B cell (primary cell): ENCODE results near the gene APOF. TPM values are rescaled to one million over a fixed set of nuclear protein-coding genes. Genes with fewer than 3 reads are reported as not detected.

Experiments
- ATAC-seq: fragments of 200-7000 bp; cut with Tn5 transposase; one replicate; pipeline ENCODE4 v1.10.0; 2021; ENCODE audit warnings: low read depth, mild to moderate bottlenecking, moderate number of reproducible peaks, moderate library complexity
- CTCF ChIA-PET: fragments of 350-600 bp; sonication (Branson Sonifier 250); formaldehyde crosslinking; loops from one replicate; lab custom pipeline; 2021; ENCODE audit warnings: antibody characterized with exemption, inconsistent platforms; lab: Charles Lee
- POLR2A ChIA-PET: fragments of 350-600 bp; sonication (Branson Sonifier 250); formaldehyde crosslinking; loops from one replicate; lab custom pipeline; 2021; ENCODE audit warnings: antibody characterized with exemption; lab: Charles Lee
- DNase-seq: peaks from one replicate; pipeline ENCODE4 v3.0.0; 2013
- H2AFZ ChIP-seq: 2 replicates; pipeline ENCODE4 v1.6.1; 2012; ENCODE audit warnings: mild to moderate bottlenecking, low read depth, low read length; ENCODE audit not compliant: insufficient read depth, poor library complexity, severe bottlenecking
- H3K27ac ChIP-seq, 2 donors: 1 replicate in 1 of 2; 2 replicates in 1 of 2; pipeline ENCODE4 v1.5.1; 2012 to 2013; ENCODE audit warnings: low read length in 2 of 2, mild to moderate bottlenecking in 2 of 2, moderate library complexity in 1 of 2
- H3K27me3 ChIP-seq, 4 experiments: fragments of 200-600 bp in 1 of 4; sonication (generic) in 1 of 4; replicated peaks in 1 of 4; 1 replicate in 2 of 4; 2 replicates in 2 of 4; pipeline versions ENCODE4 v1.6.1 to v1.7.0; 2013 to 2016; ENCODE audit warnings: low read length in 3 of 4, mild to moderate bottlenecking in 2 of 4, mixed read lengths in 1 of 4, moderate library complexity in 1 of 4; ENCODE audit not compliant: insufficient read depth in 4 of 4, control insufficient read depth in 3 of 4; ENCODE audit errors: control extremely low read depth in 1 of 4
- H3K36me3 ChIP-seq, 2 experiments: replicated peaks in 1 of 2; 1 replicate in 1 of 2; 2 replicates in 1 of 2; pipeline versions ENCODE4 v1.6.1 to v1.7.1; 2013; ENCODE audit warnings: low read length in 1 of 2; ENCODE audit not compliant: insufficient read depth in 2 of 2, control insufficient read depth in 1 of 2; ENCODE audit errors: control extremely low read depth in 1 of 2, extremely low read depth in 1 of 2
- H3K4me1 ChIP-seq, 2 donors: fragments of 200-600 bp in 1 of 2; sonication (generic) in 1 of 2; 1 replicate in 1 of 2; 2 replicates in 1 of 2; pipeline versions ENCODE4 v1.5.1 to v1.6.1; 2013 to 2017; ENCODE audit warnings: low read length in 2 of 2; ENCODE audit not compliant: control insufficient read depth in 2 of 2, insufficient read depth in 2 of 2
- H3K4me2 ChIP-seq: replicated peaks from 2 replicates; pipeline ENCODE3; 2012; ENCODE audit warnings: mild to moderate bottlenecking, low read depth, low read length; ENCODE audit not compliant: poor library complexity, severe bottlenecking
- H3K4me3 ChIP-seq, 5 experiments: fragments of 200-600 bp in 1 of 5; sonication (generic) in 1 of 5; 1 replicate in 3 of 5; 2 replicates in 2 of 5; pipeline versions ENCODE4 v1.5.1 to v1.7.0; 2011 to 2016; ENCODE audit warnings: low read length in 4 of 5, mild to moderate bottlenecking in 4 of 5, low read depth in 2 of 5, control low read depth in 1 of 5, moderate library complexity in 1 of 5; ENCODE audit not compliant: insufficient read depth in 1 of 5; ENCODE audit errors: control extremely low read depth in 1 of 5, extremely low read depth in 1 of 5
- H3K79me2 ChIP-seq: fragments of 200-600 bp; sonication (generic); one replicate; pipeline ENCODE4 v1.6.0; 2016; ENCODE audit warnings: low read length; ENCODE audit not compliant: control insufficient read depth, insufficient read depth
- H3K9ac ChIP-seq: fragments of 200-600 bp; sonication (generic); 2 replicates; pipeline ENCODE4 v1.6.1; 2017; ENCODE audit warnings: mild to moderate bottlenecking, low read length, moderate library complexity
- H3K9me3 ChIP-seq, 3 donors: one replicate each; pipeline versions ENCODE4 v1.6.1 to v1.7.1; 2013; ENCODE audit warnings: low read length in 2 of 3; ENCODE audit not compliant: control insufficient read depth in 2 of 3, insufficient read depth in 1 of 3; ENCODE audit errors: control extremely low read depth in 1 of 3
- H4K20me1 ChIP-seq: 2 replicates; pipeline ENCODE4 v1.6.0; 2012; ENCODE audit warnings: mild to moderate bottlenecking, low read length; ENCODE audit not compliant: insufficient read depth, control insufficient read depth, poor library complexity, severe bottlenecking
- H3K27ac Mint-ChIP-seq: one replicate; pipeline ENCODE4 v1.8.0; 2021; ENCODE audit warnings: mixed read lengths
- H3K27me3 Mint-ChIP-seq: one replicate; pipeline ENCODE4 v1.8.0; 2021; ENCODE audit warnings: mixed read lengths
- H3K4me1 Mint-ChIP-seq: one replicate; pipeline ENCODE4 v1.8.0; 2021; ENCODE audit warnings: mixed read lengths
- H3K4me3 Mint-ChIP-seq: one replicate; pipeline ENCODE4 v1.8.0; 2021; ENCODE audit warnings: mixed read lengths
- H3K9me3 Mint-ChIP-seq: one replicate; pipeline ENCODE4 v1.8.0; 2022; ENCODE audit warnings: mixed read lengths; ENCODE audit not compliant: insufficient read depth
- EZH2 ChIP-seq: IDR thresholded peaks from 2 replicates; pipeline ENCODE4 v1.6.1; 2012; ENCODE audit warnings: borderline replicate concordance, low read depth, mild to moderate bottlenecking, moderate library complexity, low read length; ENCODE audit not compliant: insufficient read depth, poor library complexity, severe bottlenecking
- WGBS: methylation state at CpG from one replicate; pipeline ENCODE4 v1.1.5; 2013; ENCODE audit warnings: missing lambda C conversion rate; ENCODE audit not compliant: insufficient coverage; 5-methylcytosine and 5-hydroxymethylcytosine counted together
- intact Hi-C: fragments of 100-400 bp; cut with micrococcal nuclease; formaldehyde crosslinking; loops from one replicate; pipeline ENCODE4 v1.10.0; 2022
- polyA minus RNA-seq: library from RNA; depleted of rRNA, polyadenylated mRNA; stranded (reverse); fragments of >200 nt; gene quantifications from 2 replicates; pipeline ENCODE4 v1.2.3, GENCODE V29; 2012
- polyA plus RNA-seq: library from polyadenylated mRNA; depleted of rRNA; stranded (reverse); fragments of >200 nt; gene quantifications from 2 replicates; pipeline ENCODE4 v1.2.3, GENCODE V29; 2012
- total RNA-seq, 2 donors: library from RNA; stranded (reverse); fragments of 120-200 nt in 1 of 2; gene quantifications; 1 replicate in 1 of 2; 2 replicates in 1 of 2; pipeline versions ENCODE4 v1.2.3 to v1.2.4, GENCODE V29; 2013 to 2022
- TF ChIP-seq, protein P1 (sequence below): fragments of 200-600 bp; IDR thresholded peaks from one replicate; pipeline ENCODE4 v1.8.0; 2022; ENCODE audit warnings: antibody characterized with exemption, mild to moderate bottlenecking

Gene APOF, protein sequence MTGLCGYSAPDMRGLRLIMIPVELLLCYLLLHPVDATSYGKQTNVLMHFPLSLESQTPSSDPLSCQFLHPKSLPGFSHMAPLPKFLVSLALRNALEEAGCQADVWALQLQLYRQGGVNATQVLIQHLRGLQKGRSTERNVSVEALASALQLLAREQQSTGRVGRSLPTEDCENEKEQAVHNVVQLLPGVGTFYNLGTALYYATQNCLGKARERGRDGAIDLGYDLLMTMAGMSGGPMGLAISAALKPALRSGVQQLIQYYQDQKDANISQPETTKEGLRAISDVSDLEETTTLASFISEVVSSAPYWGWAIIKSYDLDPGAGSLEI
- total RNA-seq (not detected in 2 replicates), polyA plus RNA-seq (not detected in 2 replicates), polyA minus RNA-seq (not detected in 2 replicates)
- total RNA-seq (2013) = not detected

DNA sequence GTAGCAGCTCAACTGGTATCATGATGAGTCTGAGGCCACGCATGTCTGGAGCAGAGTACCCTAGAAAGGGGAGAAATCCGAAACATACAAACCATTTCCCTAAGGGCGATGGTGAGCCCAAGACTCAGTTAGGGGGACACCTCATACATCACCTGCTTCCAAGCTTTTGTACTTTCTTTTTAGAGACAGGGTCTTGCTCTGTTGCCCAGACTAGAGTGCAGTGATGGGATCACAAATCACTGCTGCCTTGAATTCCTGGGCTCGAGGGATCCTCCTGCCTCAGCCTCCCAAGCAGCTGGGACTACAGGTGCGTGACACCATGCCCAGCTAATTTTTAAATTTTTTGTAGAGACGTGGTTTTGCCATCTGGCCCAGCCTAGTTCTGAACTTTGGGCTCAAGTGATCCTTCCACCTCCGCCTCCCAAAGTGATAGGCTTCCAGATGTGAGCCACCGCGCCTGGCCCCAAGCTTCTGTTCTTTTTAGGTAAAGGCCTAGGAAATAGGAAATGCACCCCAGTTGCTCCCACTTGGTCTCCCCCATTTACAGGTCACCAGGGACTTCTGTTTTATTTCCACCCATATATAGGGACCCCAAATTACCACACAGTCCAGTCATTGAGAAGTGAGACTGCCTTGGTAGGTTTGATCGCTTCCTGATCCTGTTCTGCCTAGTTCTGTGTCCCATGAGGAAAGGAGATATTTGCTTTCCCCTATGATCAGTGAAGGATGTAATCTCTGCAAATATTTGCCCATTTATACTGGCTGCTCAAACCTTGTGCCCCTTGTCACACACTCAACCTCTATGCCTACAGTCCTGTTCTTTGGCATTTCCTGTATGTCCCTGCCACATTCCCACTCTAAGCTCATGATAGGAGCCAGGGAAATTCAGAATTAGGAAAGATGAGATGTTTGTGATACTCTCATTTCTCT is at the start of gene APOF:
Gene APOF, minus strand, starts transcription at position 728 of the 930 bp plus-strand sequence. Its CDS starts 112 bp downstream, at position 616.
- Mint-ChIP-seq H3K27me3 (no peaks in the 10 kb centered on the region), H3K4me3 (peak within 1 kb of the TSS; percentile 89), H3K4me1 (peaks cover 26% of the 10 kb centered on the region), H3K27ac (peak within 1 kb of the TSS; percentile 38), H3K9me3 (no peaks in the 10 kb centered on the region)
- 80% methylated on average over 7 of the region's 10 CpGs for WGBS
- Histone ChIP-seq H3K4me3 (no peak within 1 kb of the TSS), H3K27ac (no peak within 1 kb of the TSS), H3K9me3 (no peaks in the 10 kb centered on the region), H3K9ac (no peak within 1 kb of the TSS), H3K79me2 (peaks cover 29% of the 10 kb centered on the region), H3K4me1 (peaks cover 15 to 24% of the 10 kb centered on the region in 2 donors), H4K20me1 (no peaks in the 10 kb centered on the region), H3K4me2 (no peak within 1 kb of the TSS), H2AFZ (no peak within 1 kb of the TSS), H3K36me3 (no peaks in the 10 kb centered on the region), H3K27me3 (no peaks in the 10 kb centered on the region)
- intact Hi-C loops = loop anchor here (10.0 kb wide), 1 partner anchor 272 kb away; the partner anchor contains the start of gene BAZ2A
- CTCF ChIA-PET = interaction anchor here (0.8 to 5.5 kb wide), 3 partner anchors 15 to 101 kb away, joined by 3 to 59 read pairs (median 10); partner anchors contain the start of gene CNPY2
- POLR2A ChIA-PET = interaction anchor here (0.5 to 3.9 kb wide), 3 partner anchors 12 to 265 kb away, joined by 3 to 19 read pairs (median 3); partner anchors contain the start of gene CNPY2
- no peak for TF ChIP-seq EZH2
- TF ChIP-seq, protein P1, sequence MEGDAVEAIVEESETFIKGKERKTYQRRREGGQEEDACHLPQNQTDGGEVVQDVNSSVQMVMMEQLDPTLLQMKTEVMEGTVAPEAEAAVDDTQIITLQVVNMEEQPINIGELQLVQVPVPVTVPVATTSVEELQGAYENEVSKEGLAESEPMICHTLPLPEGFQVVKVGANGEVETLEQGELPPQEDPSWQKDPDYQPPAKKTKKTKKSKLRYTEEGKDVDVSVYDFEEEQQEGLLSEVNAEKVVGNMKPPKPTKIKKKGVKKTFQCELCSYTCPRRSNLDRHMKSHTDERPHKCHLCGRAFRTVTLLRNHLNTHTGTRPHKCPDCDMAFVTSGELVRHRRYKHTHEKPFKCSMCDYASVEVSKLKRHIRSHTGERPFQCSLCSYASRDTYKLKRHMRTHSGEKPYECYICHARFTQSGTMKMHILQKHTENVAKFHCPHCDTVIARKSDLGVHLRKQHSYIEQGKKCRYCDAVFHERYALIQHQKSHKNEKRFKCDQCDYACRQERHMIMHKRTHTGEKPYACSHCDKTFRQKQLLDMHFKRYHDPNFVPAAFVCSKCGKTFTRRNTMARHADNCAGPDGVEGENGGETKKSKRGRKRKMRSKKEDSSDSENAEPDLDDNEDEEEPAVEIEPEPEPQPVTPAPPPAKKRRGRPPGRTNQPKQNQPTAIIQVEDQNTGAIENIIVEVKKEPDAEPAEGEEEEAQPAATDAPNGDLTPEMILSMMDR = no peak
- no peak for DNase-seq
- no peak for ATAC-seq
